GM23338 (cell line): ENCODE data around the gene CEACAM5. TPM values are rescaled to one million over a fixed set of nuclear protein-coding genes. Genes with fewer than 3 reads are reported as not detected.

ENCODE experiments used
- ATAC-seq: fragments of 200-7000 bp; cut with Tn5 transposase; 3 replicates; pipeline ENCODE4 v1.9.1; 2020
- DNase-seq: peaks from one replicate; pipeline ENCODE4 v3.0.0-alpha.2; 2015; ENCODE audit warnings: low spot score
- H2AFZ ChIP-seq: fragments of 200-600 bp; sonication (generic); 2 replicates; pipeline ENCODE4 v1.8.0; 2016; ENCODE audit warnings: antibody characterized with exemption, mild to moderate bottlenecking, moderate library complexity
- H3F3A ChIP-seq: fragments of 200-600 bp; sonication (generic); replicated peaks from 2 replicates; pipeline ENCODE4 v1.8.0; 2017; ENCODE audit warnings: antibody characterized with exemption, mixed run types, low read depth
- H3K27ac ChIP-seq: fragments of 200-600 bp; sonication (generic); 2 replicates; pipeline ENCODE4 v1.6.1; 2016; ENCODE audit warnings: low read depth
- H3K27me3 ChIP-seq: fragments of 200-600 bp; sonication (generic); 2 replicates; pipeline ENCODE4 v1.8.0; 2016; ENCODE audit warnings: mild to moderate bottlenecking, mixed run types, moderate library complexity; ENCODE audit not compliant: insufficient read depth
- H3K36me3 ChIP-seq: fragments of 200-600 bp; sonication (generic); 2 replicates; pipeline ENCODE4 v1.8.0; 2016; ENCODE audit warnings: mild to moderate bottlenecking; ENCODE audit not compliant: insufficient read depth
- H3K4me1 ChIP-seq: fragments of 200-600 bp; sonication (generic); 2 replicates; pipeline ENCODE4 v1.8.0; 2016; ENCODE audit warnings: mild to moderate bottlenecking, moderate library complexity; ENCODE audit not compliant: insufficient read depth
- H3K4me2 ChIP-seq: fragments of 200-600 bp; sonication (generic); 2 replicates; pipeline ENCODE4 v1.7.1; 2017; ENCODE audit warnings: mixed run types
- H3K4me3 ChIP-seq: fragments of 200-600 bp; sonication (generic); 2 replicates; pipeline ENCODE4 v1.6.1; 2016; ENCODE audit warnings: mixed run types
- H3K79me2 ChIP-seq: fragments of 200-600 bp; sonication (generic); replicated peaks from 2 replicates; pipeline ENCODE4 v1.8.0; 2017; ENCODE audit warnings: mild to moderate bottlenecking; ENCODE audit not compliant: insufficient read depth
- H3K9me2 ChIP-seq: fragments of 200-600 bp; sonication (generic); 2 replicates; pipeline ENCODE4 v1.8.0; 2017; ENCODE audit not compliant: insufficient read depth
- H4K20me1 ChIP-seq: fragments of 200-600 bp; sonication (generic); replicated peaks from 2 replicates; pipeline ENCODE4 v1.8.0; 2017; ENCODE audit warnings: mild to moderate bottlenecking; ENCODE audit not compliant: insufficient read depth
- H3K27ac Mint-ChIP-seq: 2 replicates; pipeline ENCODE4 v1.8.0; 2020; ENCODE audit warnings: inconsistent platforms, mild to moderate bottlenecking, moderate library complexity, mixed read lengths
- H3K27me3 Mint-ChIP-seq: 3 replicates; pipeline ENCODE4 v1.8.0; 2022; ENCODE audit warnings: low read depth, mild to moderate bottlenecking, moderate library complexity, mixed read lengths, inconsistent platforms; ENCODE audit not compliant: insufficient read depth, poor library complexity
- H3K36me3 Mint-ChIP-seq: 3 replicates; pipeline ENCODE4 v1.8.0; 2021; ENCODE audit warnings: low read depth, mild to moderate bottlenecking, inconsistent platforms, moderate library complexity, mixed read lengths
- H3K4me1 Mint-ChIP-seq: 3 replicates; pipeline ENCODE4 v1.8.0; 2020; ENCODE audit warnings: mild to moderate bottlenecking, inconsistent platforms, mixed read lengths
- H3K4me3 Mint-ChIP-seq: 3 replicates; pipeline ENCODE4 v1.8.0; 2021; ENCODE audit warnings: moderate library complexity, mild to moderate bottlenecking, inconsistent platforms, mixed read lengths
- H3K9me3 Mint-ChIP-seq: 3 replicates; pipeline ENCODE4 v1.8.0; 2020; ENCODE audit warnings: moderate library complexity, mild to moderate bottlenecking, inconsistent platforms, mixed read lengths
- CREB1 ChIP-seq: fragments of 250-450 bp; sonication (Bioruptor Pico); IDR thresholded peaks from 2 replicates; pipeline ENCODE4 v1.5.0; 2020; ENCODE audit warnings: low read depth, mild to moderate bottlenecking, moderate library complexity
- CTCF ChIP-seq, 2 experiments: fragments of 200-600 bp in 1 of 2; sonication (generic) in 1 of 2; conservative IDR thresholded peaks; 2 replicates each; pipeline versions ENCODE4 v1.5.1 to v1.6.1; 2016 to 2017; ENCODE audit warnings: antibody characterized with exemption in 2 of 2, low read depth in 2 of 2, mild to moderate bottlenecking in 2 of 2, moderate library complexity in 1 of 2
- ETS1 ChIP-seq: IDR thresholded peaks from 2 replicates; pipeline ENCODE4 v1.6.1; 2016; ENCODE audit warnings: antibody characterized with exemption
- EZH2 ChIP-seq: fragments of 200-600 bp; sonication (generic); IDR thresholded peaks from one replicate; pipeline ENCODE4 v1.8.0; 2017; ENCODE audit warnings: antibody characterized with exemption, mild to moderate bottlenecking, low read depth; ENCODE audit not compliant: unreplicated experiment
- EZH2phosphoT487 ChIP-seq: fragments of 200-600 bp; sonication (generic); IDR thresholded peaks from one replicate; pipeline ENCODE4 v1.8.1; 2018; ENCODE audit warnings: antibody characterized with exemption; ENCODE audit not compliant: unreplicated experiment
- JUNB ChIP-seq: IDR thresholded peaks from one replicate; pipeline ENCODE4 v1.6.1; 2016; ENCODE audit warnings: antibody characterized with exemption; ENCODE audit not compliant: unreplicated experiment
- NANOG ChIP-seq: IDR thresholded peaks from 2 replicates; pipeline ENCODE4 v1.6.1; 2016; ENCODE audit warnings: antibody characterized with exemption, borderline replicate concordance
- POLR2AphosphoS5 ChIP-seq: IDR thresholded peaks from 2 replicates; pipeline ENCODE4 v1.6.1; 2016; ENCODE audit warnings: antibody characterized with exemption, low read depth
- REST ChIP-seq: IDR thresholded peaks from one replicate; pipeline ENCODE4 v1.6.1; 2018; ENCODE audit warnings: antibody characterized with exemption; ENCODE audit not compliant: unreplicated experiment
- STAT1 ChIP-seq: IDR thresholded peaks from one replicate; pipeline ENCODE4 v1.6.1; 2016; ENCODE audit warnings: antibody characterized with exemption; ENCODE audit not compliant: unreplicated experiment
- ZNF114 ChIP-seq: fragments of 250-450 bp; sonication (Bioruptor Pico); IDR thresholded peaks from 2 replicates; pipeline ENCODE4 v1.5.0; 2020; ENCODE audit warnings: mild to moderate bottlenecking, moderate library complexity
- ZNF331 ChIP-seq: fragments of 250-450 bp; sonication (Bioruptor Pico); IDR thresholded peaks from 2 replicates; pipeline ENCODE4 v1.5.0; 2020; ENCODE audit warnings: low read depth, mild to moderate bottlenecking, moderate library complexity
- ZNF462 ChIP-seq: fragments of 250-450 bp; sonication (Bioruptor Pico); IDR thresholded peaks from 2 replicates; pipeline ENCODE4 v1.5.0; 2020; ENCODE audit warnings: mild to moderate bottlenecking, moderate library complexity
- polyA plus RNA-seq: library from polyadenylated mRNA; unstranded; fragments of >200 nt; fragmentation: Nextera tagmentation; extraction: Ambion mirVana; gene quantifications from 2 replicates; pipeline ENCODE4 v1.2.1, GENCODE V29; 2016
- total RNA-seq: library from RNA; depleted of rRNA; stranded (reverse); fragments of >200 nt; shearing (Covaris generic); gene quantifications from 2 replicates; pipeline ENCODE4 v1.2.3, GENCODE V29; 2014

The CEACAM5 gene
- total and polyA plus RNA-seq, 2 experiments from 2014 or later: not detected

GRCh38 chr19:41735071-41735600 is 26.7 kb downstream of the CEACAM5 start:
- H3K4me3 Mint-ChIP-seq: no peak overlapping the region
- H3K4me3 ChIP-seq: no peak overlapping the region
- H3K27ac Mint-ChIP-seq: no peak overlapping the region
- no peak overlapping the region for H2AFZ ChIP-seq
- H3K4me1 ChIP-seq: no peaks in the 10 kb centered on the region
- no peak overlapping the region for H3K27ac ChIP-seq
- H3F3A ChIP-seq: no peaks in the 10 kb centered on the region
- no peaks in the 10 kb centered on the region for H3K4me1 Mint-ChIP-seq
- H3K27me3 ChIP-seq: no peaks in the 10 kb centered on the region
- TF ChIP-seq STAT1: no peak
- no peak for TF ChIP-seq ETS1
- no peak for TF ChIP-seq REST
- TF ChIP-seq CREB1: no peak
- TF ChIP-seq POLR2AphosphoS5: no peak
- no peak for TF ChIP-seq NANOG
- TF ChIP-seq EZH2phosphoT487: no peak
- TF ChIP-seq ZNF114 (CRISPR knock-in tag): no peak
- TF ChIP-seq ZNF462: no peak
- no peak for TF ChIP-seq CTCF (conservative IDR thresholded peaks at IDR 0.05; ENCODE audit: low read depth in 2 of 2)
- no peak for TF ChIP-seq EZH2
- no peak for TF ChIP-seq JUNB
- no peak for TF ChIP-seq ZNF331 (CRISPR knock-in tag)
- no peak overlapping the region for H3K4me2 ChIP-seq
- H3K9me2 ChIP-seq: no peaks in the 10 kb centered on the region
- no peaks in the 10 kb centered on the region for H3K36me3 ChIP-seq
- no peaks in the 10 kb centered on the region for H3K27me3 Mint-ChIP-seq
- no peaks in the 10 kb centered on the region for H4K20me1 ChIP-seq
- no peaks in the 10 kb centered on the region for H3K36me3 Mint-ChIP-seq
- DNase-seq (no peak), ATAC-seq (no peak)
- H3K9me3 Mint-ChIP-seq: no peaks in the 10 kb centered on the region
- H3K79me2 ChIP-seq: no peaks in the 10 kb centered on the region
